Right ventricle myocardium superior (tissue), 1 donor: ENCODE results near the gene ADCY5. TPM values are rescaled to one million over a fixed set of nuclear protein-coding genes. Genes with fewer than 3 reads are reported as not detected.

ENCODE experiments used
- ATAC-seq: fragments of 200-7000 bp; cut with Tn5 transposase; one replicate; pipeline ENCODE4 v1.9.1; 2020; ENCODE audit warnings: mild to moderate bottlenecking; ENCODE audit not compliant: poor library complexity
- DNase-seq: peaks from one replicate; pipeline ENCODE4 v3.0.0-alpha.2; 2020
- intact Hi-C: fragments of 100-400 bp; cut with DNase I; formaldehyde crosslinking; loops from one replicate; pipeline ENCODE4 v1.11.2; 2022
- total RNA-seq: library from RNA; stranded (reverse); fragmentation: NEBNext Ultra II Directional; extraction: Animal tissue kit (Norgen Biotek cat#: 25700); gene quantifications from one replicate; pipeline ENCODE4 v1.2.1, GENCODE V29; 2021
- donor health status: DM: no; HTN: yes; CAD: no; lungs with severe emphysema.

Gene ADCY5
- total RNA-seq, 1 donor from 2014 or later: 225 TPM

DNA sequence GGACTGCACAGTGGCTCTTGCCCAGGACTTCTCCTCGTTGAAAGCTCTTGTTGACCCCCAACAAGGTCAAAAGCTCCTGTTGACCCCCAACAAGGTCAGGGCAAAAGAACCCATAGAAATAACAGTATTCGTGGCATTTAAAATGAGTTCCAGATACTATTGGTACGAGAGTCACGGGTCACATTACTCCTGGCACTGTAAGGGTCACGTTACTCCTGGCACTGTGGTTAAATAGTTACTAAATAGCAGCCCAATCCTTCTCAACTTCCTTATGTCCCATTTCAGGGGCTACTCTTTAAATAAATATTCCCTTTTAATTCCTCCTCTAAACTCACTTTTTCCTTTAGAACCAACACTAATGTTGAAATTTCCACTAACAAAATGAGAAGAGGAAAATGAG lies 18.2 kb upstream of the ADCY5 start:
- intact Hi-C loops: no loop called here
- ATAC-seq (no peak), DNase-seq (no peak)

DNA sequence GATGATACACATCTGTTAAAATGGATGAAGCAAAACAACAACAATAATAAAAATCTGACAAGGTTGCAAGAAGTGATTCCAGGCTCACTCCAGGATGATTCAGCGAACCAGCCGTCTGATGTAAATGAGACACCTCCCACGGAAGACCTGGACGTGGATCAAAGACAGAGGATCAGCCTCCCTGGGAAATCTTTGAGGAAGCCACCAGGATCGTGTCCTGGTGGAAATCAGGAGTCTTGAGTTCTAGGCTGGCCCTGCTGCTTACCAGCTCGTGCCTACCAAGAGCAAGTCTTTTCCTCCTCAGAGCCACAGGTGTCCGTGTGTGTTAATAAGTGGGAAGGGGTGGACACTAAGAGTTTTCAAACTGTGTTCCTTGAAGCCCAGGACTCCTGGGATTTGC lies 15.3 kb upstream of the ADCY5 start:
- intact Hi-C loops: no loop called here
- ATAC-seq (no peak), DNase-seq (no peak)

DNA sequence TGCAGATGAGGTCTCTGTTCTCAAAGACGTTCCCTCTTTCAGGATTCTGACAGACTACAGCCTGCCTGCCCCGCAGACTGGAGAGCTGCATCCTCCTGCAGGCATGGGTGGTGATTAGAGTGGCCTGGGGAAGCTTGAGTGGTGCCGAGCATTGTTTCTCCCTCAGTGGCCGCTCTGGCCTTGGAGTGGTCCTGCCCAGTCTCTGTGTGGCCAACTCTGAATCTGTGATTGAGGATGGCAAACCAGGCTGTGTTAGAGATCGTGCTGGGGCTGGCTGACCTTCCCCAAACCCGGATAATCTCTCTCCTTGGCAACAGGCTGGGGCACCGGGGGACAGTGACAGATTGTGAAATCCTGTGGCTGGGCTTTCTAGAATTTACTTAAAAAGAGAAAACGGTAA lies 11.0 kb upstream of the ADCY5 start:
- intact Hi-C loops: no loop called here
- ATAC-seq: peak; percentile 36
- no peak for DNase-seq

DNA sequence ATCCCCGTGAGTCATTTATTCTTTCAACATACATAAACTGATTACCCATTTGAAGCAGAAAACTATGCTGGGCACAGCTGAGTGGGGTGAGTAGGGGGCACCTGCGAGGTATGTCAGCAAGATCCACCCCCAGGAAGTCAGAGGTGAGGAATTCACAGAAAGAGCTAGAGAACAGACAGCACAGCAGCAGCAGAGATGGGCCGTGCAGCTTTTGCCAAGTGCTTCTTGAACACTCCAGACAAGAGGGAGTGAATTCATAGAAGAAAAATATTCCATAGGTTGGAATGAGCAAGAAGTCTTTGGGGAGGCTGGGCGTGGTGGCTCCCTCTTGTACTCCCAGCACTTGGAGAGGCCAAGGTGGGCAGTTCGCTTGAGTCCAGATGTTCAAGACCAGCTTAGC lies 9.4 kb upstream of the ADCY5 start:
- intact Hi-C loops: no loop called here

DNA sequence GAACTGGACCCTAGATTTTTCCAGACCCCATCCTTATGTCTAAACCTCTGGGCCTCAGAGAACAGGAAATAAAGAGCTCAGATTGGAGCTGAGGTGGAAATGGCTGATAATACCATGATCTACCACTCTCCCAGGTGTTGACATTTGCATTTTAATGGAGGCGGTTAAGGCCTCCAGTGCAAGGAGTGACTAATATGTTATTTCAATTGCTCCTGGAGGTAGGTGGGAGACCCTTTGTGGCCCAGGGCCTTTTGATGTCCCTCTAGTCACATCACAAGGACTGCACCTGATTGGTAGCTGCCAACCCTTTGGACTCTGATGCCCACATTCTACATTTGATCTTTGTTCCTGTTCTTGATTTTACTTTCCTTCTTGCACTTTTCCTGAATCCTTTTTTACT lies 9.0 kb upstream of the ADCY5 start:
- ATAC-seq (no peak), DNase-seq (no peak)
- intact Hi-C loops: no loop called here

More for the DNA sequence above, 9.4 kb upstream of the ADCY5 start:
- no peak for DNase-seq
- no peak for ATAC-seq

DNA sequence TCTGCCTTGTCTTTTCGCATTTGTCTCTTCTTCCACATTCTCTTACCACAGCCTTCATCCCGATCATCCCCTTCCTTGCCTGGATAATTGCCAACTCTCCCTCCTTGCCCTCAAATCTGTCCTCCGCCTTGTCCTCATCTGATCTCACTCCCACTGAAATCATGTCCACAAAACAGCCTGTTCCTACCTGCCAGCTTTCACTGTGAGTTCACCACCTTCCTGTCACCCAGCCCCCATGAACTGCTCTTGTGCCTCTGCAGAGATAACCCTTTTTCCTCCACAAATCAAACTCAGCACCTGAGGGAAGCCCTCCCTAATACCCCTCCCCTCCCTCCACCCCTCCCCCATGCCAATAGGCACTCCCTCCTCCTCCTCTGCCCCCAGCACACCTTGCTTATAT lies 4.8 kb upstream of the ADCY5 start:
- ATAC-seq (no peak), DNase-seq (no peak)
- intact Hi-C loops: no loop called here

DNA sequence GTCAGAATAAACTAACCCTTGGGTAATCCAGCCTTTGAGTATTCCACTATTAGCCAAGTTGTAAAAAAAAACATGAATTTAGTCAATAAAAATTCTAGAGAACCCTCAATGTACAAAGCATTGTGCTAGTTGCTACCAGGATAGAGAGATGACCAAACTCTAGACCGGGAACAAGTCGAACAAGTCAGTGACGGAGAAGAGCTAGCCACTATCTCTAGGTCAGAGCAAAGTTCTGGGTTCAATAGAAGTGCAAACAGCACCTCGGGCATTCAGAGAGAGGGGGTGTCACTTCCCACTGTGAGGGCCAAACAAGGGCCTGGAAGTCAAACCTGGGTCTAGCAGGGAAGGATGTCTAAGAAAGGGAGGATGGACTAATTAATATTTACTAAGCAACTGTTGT lies 2.3 kb upstream of the ADCY5 start:
- intact Hi-C loops: no loop called here
- no peak for ATAC-seq

DNA sequence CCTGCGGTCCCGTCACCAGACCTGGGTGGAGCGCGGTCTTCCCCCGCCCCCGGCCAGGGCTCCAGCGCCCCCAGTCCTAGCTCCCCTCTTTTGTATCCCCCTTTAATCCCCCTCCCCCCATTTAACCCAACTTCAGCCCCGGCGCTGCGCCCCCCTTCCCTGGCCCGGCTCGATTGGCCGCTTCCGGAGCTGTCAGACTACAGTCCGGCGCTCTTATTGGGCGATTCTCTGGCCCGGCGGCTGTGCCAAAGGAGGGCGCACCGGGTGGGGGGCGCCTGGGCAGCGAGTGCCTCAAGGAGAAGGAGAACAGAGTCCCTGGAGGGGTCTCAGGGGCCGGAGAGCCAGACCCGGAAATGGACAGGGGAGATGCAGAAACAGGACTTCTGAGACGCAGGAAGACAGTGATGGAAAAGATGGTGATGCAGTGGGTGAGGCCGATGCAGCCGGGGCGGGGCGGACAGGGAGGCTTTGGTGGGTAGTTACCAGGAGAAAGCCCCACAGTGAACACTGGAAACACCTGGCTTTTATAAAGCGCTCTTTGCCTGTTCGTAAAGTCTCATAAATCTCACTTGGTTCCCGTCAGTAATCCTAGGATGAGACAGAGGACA lies 1.2 kb upstream of the ADCY5 start:
- intact Hi-C loops: loop anchor here (5.0 kb wide), 2 partner anchors 38 to 118 kb away; no protein-coding TSS in a partner anchor
- DNase-seq: peak; percentile 59
- ATAC-seq: no peak

More for the DNA sequence above, 2.3 kb upstream of the ADCY5 start:
- no peak for DNase-seq

DNA sequence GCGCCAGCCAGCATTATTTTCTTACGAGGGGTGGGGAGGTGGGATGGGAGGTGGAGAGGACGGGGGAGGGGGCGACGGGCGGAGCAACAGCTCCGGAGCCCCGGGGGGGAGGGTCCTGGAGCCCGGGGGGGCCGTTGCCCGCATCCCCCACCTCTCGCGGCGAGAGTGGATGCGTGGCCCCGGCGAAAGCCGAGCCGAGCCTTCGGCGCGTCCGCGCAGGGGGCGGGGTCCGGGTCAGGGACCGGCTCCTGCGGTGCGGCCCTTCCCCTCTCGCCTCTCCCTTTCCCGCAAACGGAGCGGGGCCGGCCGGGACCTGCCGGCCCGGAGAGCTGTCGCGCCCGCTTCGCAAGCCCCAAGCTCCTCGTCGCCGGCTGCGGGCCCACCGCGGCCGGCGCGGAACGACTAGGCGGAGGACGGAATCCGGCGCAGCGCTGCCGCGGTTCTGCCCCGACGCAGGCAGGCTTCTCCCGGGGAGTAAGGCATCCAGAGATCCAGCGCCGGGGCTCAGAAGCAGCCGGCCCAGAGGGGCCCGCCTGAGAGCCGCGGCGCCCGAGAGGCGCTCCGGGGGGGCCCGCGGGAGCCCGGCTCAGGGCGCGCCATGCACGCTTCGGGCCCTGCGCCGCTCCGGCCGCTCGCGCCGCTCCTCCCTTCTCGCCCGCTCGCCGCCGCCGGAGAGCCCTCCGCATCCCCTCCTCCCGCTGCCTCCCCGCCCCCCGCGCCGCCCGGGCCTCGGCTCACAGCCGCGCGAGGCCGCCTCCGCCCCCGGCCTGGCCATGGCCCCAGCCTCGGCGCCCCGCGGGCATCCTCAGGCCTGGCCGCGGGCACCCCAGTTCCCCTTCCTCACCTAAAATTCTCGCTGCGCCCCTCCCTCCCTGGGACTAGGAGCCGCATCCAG lies 459 bp upstream of the ADCY5 start:
- intact Hi-C loops: loop anchor here (5.0 kb wide), 2 partner anchors 37 to 117 kb away; no protein-coding TSS in a partner anchor
- ATAC-seq (peak; percentile 70), DNase-seq (peak; percentile 56)

DNA sequence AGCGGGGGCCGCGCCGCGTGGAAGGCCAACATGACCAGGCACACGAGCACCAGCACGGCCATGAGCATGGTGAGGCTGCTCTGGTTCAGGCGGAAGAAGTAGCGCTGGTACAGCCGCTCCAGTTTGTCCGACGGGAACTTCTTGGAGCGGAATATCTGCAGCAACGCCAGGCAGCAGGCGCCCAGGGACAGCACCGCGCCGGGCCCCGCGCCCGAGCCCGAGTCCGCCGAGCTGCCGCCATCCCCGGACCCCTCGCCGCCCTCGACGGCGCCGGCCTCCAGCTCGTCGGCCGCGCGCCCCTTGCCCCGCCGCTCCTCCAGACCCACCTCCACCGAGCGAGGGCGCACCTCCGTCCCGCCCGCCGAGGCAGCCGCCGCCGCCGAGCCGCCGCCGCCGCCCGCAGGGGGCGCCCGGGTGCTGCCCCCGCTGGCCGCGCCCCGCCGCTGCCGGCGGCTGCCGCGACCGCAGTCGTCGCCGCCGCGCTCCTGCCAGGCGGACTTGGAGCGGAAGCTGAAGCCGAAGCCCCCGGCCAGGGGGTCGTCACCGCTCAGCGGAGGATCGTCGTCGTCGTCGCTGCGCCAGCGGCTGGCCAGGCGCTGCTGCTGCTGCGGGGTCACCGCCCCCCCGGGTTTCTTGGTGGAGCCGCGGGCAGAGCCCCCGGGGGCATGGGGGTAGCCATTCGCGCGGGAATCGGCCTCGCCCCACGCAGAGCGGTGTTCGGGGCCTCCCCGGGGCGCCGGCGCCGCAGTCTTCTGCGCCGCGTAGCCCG lies 957 bp downstream of the ADCY5 start:
- ATAC-seq (peak; percentile 13), DNase-seq (peak; percentile 52)
- intact Hi-C loops: loop anchor here (5.0 kb wide), 2 partner anchors 36 to 116 kb away; no protein-coding TSS in a partner anchor

DNA sequence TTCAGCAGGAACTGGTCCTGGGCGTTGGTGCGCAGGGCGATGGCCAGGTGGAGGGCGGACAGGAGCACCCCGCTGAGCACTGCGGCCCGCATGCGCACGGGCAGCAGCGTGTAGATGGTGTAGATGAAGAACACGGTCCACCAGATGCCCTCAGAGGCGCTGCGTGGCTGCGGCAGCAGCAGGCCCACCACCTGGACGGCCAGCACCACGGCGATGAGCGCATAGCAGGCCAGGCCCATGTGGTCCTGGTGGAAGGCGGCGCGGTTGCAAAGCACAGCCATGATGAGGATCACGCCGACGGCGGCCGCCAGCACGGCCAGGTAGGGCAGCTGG lies 1.5 kb downstream of the ADCY5 start:
- peak; percentile 53 for DNase-seq
- no peak for ATAC-seq
- intact Hi-C loops: loop anchor here (5.0 kb wide), 2 partner anchors 35 to 115 kb away; no protein-coding TSS in a partner anchor

DNA sequence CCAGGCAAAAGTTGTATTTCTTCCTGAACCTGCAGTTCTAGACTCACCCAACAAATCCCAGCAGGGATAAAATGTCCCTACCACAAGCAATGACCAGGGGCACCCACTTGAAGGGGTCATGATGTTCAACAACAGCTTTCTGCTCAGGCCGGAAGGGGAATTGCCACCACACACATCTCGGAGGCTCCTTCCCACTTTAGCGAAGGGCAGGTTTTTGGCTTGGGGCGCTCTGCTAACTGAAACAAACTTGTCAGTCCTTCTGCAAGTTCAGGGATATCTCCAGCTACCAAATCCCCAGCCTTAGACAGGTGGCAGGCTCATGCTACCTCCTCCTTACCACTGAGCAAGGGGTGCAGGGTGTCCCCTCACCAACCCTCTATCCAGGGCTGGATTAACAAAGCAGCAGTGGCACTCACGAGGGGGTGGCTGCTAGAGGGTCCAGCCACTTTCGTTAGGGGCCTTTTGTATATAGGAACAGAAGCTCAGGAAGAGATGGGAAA lies 2.2 kb downstream of the ADCY5 start:
- DNase-seq: no peak
- intact Hi-C loops: loop anchor here (5.0 kb wide), 2 partner anchors 34 to 114 kb away; no protein-coding TSS in a partner anchor
- no peak for ATAC-seq

DNA sequence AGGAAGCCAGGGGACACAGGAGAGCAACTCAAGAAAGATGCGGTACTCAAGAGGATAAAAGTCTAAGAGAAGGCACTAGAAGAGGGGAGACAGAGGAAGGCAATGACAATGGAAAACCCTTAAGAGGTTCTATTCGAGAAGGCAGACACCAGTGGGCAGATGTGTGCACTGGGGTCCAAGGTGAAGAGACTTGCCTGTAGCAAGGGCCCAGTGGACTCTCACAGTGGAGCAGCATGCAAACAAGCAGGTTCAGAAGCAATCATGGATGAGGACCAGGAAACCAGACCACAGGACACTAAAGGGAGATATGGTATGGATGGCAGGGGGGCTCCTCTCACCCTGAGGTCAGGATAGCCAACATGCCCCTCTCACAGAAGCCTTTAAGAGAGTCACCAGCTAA lies 2.7 kb downstream of the ADCY5 start:
- ATAC-seq (no peak), DNase-seq (no peak)
- intact Hi-C loops: loop anchor here (5.0 kb wide), 2 partner anchors 34 to 114 kb away; no protein-coding TSS in a partner anchor

DNA sequence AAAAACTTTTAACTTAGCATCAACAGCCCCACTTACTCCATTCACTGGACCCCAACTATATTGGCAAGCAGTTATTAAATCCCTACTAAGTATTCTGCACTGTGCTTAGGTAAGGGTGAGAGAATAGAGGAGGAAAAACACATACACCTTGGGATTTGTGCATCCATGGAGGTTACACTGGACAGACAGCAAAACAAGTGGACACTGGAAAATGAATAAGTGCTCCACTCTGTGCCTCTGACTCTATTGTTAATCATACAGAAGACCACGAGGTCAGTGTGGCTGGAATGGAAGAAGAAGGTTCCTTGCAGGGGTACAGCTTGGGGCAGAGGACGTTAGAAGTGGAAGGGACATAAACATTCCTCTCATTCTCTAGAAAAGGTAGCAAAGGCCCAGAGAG lies 3.2 kb downstream of the ADCY5 start:
- no peak for ATAC-seq
- intact Hi-C loops: loop anchor here (5.0 kb wide), 2 partner anchors 33 to 113 kb away; no protein-coding TSS in a partner anchor

DNA sequence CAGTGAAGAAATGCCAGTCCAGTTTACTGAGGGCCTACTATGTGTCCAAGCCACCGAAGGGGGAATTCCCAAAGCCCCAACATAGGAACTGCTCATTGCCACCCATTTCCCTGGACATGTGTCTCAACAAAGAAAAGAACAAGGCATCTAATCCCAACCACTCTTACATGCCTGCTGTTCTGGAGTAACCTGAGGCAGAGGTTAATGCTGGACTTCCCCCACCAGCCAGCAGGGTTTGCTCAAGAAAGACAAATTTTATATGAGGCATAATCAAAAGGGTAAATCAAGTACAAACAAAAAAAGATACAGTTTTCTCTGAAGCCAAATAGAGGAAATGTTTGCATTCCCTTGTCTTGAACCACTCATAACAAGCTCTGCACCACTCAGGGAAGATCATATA lies 4.1 kb downstream of the ADCY5 start:
- intact Hi-C loops: loop anchor here (5.0 kb wide), 2 partner anchors 32 to 112 kb away; no protein-coding TSS in a partner anchor
- DNase-seq: no peak
- no peak for ATAC-seq

More for the DNA sequence above, 3.2 kb downstream of the ADCY5 start:
- no peak for DNase-seq

DNA sequence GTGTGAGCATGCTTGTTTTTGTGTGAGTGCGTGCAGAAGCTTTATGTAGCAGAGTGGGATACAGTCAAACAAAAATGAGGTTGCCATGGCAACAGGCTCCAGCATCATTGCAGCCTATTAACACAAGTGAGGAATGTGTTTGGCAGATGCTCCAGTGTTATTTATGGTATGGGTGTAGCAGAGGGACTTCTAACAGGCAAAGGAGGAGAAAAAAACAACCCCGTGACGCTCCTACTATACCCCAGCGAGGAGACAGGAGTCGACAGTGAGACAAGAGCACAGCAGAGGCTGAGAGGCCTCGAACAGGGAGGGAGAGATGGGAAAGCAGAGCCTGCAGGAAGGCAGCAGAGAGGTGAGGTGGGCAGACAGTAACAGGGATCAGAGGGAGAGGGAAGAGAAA lies 4.9 kb downstream of the ADCY5 start:
- peak; percentile 40 for ATAC-seq
- intact Hi-C loops: no loop called here
- DNase-seq: no peak

DNA sequence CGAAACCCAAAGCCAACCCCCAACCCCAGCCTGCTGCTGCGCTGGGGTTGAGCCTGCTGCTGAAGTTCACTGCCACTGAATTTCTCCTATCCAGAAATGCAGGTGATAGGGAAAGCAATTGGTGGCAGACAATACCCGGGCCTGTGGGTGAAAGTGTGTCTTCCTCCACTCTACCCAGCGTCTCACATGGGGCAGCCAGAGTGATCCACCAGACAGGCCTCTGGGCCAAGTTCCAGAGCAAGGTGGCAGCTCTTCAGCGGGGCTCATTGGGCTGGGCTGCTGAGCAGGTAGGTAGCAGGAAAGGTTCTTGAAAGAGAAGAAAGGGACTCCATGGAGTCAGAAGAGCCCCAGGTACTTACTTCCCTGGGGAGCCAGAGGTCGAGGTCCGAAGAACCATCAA lies 6.0 kb downstream of the ADCY5 start:
- ATAC-seq: peak; percentile 25
- intact Hi-C loops: no loop called here

DNA sequence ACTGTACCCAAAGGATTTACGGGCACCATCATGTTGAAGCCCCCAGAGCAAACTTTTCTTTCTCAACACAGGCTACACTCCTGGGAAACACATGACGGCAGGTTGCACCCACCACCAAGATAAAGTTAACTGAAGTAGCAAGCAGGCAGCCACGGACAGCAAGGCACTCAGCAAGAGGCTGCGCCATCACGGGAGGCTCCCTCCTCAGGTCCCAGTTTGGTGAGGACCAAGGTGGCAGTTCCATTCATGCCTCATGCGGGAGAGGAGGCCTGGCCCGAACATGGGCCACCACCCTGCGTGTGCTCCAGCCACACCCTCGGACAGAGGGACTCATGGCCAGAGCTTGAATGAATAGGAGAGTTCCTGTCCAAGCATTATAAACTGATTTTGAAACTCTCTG lies 6.8 kb downstream of the ADCY5 start:
- intact Hi-C loops: no loop called here
- ATAC-seq: no peak
- no peak for DNase-seq

More for the DNA sequence above, 6.0 kb downstream of the ADCY5 start:
- no peak for DNase-seq
